ENCODE measurements around the gene SHISA7.

DNA sequence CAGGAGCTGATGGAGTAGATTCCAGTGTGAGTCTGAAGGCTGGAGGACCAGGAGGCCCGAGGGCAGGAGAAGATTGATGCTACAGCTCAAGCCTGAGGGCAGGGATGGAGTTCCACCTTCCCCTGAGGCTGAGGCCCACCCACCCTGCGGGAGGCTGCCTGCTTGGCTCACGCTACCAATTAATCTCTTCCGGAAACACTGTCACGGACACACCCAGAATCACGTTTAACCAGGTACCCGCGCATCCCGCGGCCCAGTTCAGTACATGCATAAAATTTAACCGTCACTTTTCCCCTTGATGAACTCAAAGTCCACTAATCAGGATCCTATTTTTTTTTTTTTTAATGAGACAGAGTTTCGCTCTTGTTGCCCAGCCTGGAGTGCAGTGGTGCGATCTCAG lies 28.2 kb upstream of the SHISA7 start:
- TF ChIP-seq, protein P1, sequence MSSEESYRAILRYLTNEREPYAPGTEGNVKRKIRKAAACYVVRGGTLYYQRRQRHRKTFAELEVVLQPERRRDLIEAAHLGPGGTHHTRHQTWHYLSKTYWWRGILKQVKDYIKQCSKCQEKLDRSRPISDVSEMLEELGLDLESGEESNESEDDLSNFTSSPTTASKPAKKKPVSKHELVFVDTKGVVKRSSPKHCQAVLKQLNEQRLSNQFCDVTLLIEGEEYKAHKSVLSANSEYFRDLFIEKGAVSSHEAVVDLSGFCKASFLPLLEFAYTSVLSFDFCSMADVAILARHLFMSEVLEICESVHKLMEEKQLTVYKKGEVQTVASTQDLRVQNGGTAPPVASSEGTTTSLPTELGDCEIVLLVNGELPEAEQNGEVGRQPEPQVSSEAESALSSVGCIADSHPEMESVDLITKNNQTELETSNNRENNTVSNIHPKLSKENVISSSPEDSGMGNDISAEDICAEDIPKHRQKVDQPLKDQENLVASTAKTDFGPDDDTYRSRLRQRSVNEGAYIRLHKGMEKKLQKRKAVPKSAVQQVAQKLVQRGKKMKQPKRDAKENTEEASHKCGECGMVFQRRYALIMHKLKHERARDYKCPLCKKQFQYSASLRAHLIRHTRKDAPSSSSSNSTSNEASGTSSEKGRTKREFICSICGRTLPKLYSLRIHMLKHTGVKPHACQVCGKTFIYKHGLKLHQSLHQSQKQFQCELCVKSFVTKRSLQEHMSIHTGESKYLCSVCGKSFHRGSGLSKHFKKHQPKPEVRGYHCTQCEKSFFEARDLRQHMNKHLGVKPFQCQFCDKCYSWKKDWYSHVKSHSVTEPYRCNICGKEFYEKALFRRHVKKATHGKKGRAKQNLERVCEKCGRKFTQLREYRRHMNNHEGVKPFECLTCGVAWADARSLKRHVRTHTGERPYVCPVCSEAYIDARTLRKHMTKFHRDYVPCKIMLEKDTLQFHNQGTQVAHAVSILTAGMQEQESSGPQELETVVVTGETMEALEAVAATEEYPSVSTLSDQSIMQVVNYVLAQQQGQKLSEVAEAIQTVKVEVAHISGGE (tag by site-specific recombination; conservative IDR thresholded peaks at IDR 0.05; ENCODE audit: low read depth), result no peak
- TF ChIP-seq, protein P2, sequence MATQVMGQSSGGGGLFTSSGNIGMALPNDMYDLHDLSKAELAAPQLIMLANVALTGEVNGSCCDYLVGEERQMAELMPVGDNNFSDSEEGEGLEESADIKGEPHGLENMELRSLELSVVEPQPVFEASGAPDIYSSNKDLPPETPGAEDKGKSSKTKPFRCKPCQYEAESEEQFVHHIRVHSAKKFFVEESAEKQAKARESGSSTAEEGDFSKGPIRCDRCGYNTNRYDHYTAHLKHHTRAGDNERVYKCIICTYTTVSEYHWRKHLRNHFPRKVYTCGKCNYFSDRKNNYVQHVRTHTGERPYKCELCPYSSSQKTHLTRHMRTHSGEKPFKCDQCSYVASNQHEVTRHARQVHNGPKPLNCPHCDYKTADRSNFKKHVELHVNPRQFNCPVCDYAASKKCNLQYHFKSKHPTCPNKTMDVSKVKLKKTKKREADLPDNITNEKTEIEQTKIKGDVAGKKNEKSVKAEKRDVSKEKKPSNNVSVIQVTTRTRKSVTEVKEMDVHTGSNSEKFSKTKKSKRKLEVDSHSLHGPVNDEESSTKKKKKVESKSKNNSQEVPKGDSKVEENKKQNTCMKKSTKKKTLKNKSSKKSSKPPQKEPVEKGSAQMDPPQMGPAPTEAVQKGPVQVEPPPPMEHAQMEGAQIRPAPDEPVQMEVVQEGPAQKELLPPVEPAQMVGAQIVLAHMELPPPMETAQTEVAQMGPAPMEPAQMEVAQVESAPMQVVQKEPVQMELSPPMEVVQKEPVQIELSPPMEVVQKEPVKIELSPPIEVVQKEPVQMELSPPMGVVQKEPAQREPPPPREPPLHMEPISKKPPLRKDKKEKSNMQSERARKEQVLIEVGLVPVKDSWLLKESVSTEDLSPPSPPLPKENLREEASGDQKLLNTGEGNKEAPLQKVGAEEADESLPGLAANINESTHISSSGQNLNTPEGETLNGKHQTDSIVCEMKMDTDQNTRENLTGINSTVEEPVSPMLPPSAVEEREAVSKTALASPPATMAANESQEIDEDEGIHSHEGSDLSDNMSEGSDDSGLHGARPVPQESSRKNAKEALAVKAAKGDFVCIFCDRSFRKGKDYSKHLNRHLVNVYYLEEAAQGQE (tag by site-specific recombination; IDR thresholded peaks at IDR 0.05), result no peak
- TF ChIP-seq, protein P3, sequence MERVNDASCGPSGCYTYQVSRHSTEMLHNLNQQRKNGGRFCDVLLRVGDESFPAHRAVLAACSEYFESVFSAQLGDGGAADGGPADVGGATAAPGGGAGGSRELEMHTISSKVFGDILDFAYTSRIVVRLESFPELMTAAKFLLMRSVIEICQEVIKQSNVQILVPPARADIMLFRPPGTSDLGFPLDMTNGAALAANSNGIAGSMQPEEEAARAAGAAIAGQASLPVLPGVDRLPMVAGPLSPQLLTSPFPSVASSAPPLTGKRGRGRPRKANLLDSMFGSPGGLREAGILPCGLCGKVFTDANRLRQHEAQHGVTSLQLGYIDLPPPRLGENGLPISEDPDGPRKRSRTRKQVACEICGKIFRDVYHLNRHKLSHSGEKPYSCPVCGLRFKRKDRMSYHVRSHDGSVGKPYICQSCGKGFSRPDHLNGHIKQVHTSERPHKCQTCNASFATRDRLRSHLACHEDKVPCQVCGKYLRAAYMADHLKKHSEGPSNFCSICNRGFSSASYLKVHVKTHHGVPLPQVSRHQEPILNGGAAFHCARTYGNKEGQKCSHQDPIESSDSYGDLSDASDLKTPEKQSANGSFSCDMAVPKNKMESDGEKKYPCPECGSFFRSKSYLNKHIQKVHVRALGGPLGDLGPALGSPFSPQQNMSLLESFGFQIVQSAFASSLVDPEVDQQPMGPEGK (tag by site-specific recombination; IDR thresholded peaks at IDR 0.05), result no peak
- TF ChIP-seq, protein P4, sequence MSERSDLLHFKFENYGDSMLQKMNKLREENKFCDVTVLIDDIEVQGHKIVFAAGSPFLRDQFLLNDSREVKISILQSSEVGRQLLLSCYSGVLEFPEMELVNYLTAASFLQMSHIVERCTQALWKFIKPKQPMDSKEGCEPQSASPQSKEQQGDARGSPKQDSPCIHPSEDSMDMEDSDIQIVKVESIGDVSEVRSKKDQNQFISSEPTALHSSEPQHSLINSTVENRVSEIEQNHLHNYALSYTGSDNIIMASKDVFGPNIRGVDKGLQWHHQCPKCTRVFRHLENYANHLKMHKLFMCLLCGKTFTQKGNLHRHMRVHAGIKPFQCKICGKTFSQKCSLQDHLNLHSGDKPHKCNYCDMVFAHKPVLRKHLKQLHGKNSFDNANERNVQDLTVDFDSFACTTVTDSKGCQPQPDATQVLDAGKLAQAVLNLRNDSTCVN (tag by site-specific recombination; optimal IDR thresholded peaks at IDR 0.05), result no peak
- TF ChIP-seq ZNF157 (tag by site-specific recombination; IDR thresholded peaks at IDR 0.05) (no peak), ZNF473 (tag by site-specific recombination; IDR thresholded peaks at IDR 0.05) (no peak), ZSCAN30 (tag by site-specific recombination; IDR thresholded peaks at IDR 0.05) (no peak), ZNF747 (tag by site-specific recombination; IDR thresholded peaks at IDR 0.05) (no peak), ZNF624 (tag by site-specific recombination; IDR thresholded peaks at IDR 0.05) (no peak), ZNF701 (tag by site-specific recombination; IDR thresholded peaks at IDR 0.05) (no peak)
- TF ChIP-seq, protein P5, sequence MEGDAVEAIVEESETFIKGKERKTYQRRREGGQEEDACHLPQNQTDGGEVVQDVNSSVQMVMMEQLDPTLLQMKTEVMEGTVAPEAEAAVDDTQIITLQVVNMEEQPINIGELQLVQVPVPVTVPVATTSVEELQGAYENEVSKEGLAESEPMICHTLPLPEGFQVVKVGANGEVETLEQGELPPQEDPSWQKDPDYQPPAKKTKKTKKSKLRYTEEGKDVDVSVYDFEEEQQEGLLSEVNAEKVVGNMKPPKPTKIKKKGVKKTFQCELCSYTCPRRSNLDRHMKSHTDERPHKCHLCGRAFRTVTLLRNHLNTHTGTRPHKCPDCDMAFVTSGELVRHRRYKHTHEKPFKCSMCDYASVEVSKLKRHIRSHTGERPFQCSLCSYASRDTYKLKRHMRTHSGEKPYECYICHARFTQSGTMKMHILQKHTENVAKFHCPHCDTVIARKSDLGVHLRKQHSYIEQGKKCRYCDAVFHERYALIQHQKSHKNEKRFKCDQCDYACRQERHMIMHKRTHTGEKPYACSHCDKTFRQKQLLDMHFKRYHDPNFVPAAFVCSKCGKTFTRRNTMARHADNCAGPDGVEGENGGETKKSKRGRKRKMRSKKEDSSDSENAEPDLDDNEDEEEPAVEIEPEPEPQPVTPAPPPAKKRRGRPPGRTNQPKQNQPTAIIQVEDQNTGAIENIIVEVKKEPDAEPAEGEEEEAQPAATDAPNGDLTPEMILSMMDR (tag by site-specific recombination; IDR thresholded peaks at IDR 0.05), result no peak
- TF ChIP-seq, protein P6, sequence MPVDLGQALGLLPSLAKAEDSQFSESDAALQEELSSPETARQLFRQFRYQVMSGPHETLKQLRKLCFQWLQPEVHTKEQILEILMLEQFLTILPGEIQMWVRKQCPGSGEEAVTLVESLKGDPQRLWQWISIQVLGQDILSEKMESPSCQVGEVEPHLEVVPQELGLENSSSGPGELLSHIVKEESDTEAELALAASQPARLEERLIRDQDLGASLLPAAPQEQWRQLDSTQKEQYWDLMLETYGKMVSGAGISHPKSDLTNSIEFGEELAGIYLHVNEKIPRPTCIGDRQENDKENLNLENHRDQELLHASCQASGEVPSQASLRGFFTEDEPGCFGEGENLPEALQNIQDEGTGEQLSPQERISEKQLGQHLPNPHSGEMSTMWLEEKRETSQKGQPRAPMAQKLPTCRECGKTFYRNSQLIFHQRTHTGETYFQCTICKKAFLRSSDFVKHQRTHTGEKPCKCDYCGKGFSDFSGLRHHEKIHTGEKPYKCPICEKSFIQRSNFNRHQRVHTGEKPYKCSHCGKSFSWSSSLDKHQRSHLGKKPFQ (tag by site-specific recombination; IDR thresholded peaks at IDR 0.05), result no peak
